Stimulated activated CD8-positive, alpha-beta memory T cell treated with anti-CD3 and anti-CD28 coated beads, Interleukin-12 subunit alpha, Interleukin-12 subunit beta, amount 100 ng/mL, for 24 hours (primary cell): Measurements from ENCODE around the gene ZNF438.

ENCODE experiments used
- DNase-seq: peaks from one replicate; pipeline ENCODE4 v3.0.0-alpha.2; 2020; ENCODE audit errors: extremely low read depth

ZNF438 gene

GRCh38 chr10:31013331-31013730, 18.3 kb downstream of the ZNF438 start:
- no peak for DNase-seq

- no peak for DNase-seq
Observed at GRCh38 chr10:31011665-31012022, 20.0 kb downstream of the ZNF438 start.

- DNase-seq = no peak
Observed at GRCh38 chr10:31011017-31011664, 20.5 kb downstream of the ZNF438 start.

GRCh38 chr10:31010062-31010461, 21.6 kb downstream of the ZNF438 start:
- DNase-seq = no peak

GRCh38 chr10:31005895-31006294, 25.8 kb downstream of the ZNF438 start:
- DNase-seq = no peak

- DNase-seq = no peak
Observed at GRCh38 chr10:31004611-31005193, 27.0 kb downstream of the ZNF438 start.

- no peak for DNase-seq
Observed at GRCh38 chr10:31001740-31002139, 29.9 kb downstream of the ZNF438 start.

GRCh38 chr10:31000867-31001266, 30.8 kb downstream of the ZNF438 start:
- DNase-seq = no peak

- no peak for DNase-seq
Observed at GRCh38 chr10:31000071-31000782, 31.4 kb downstream of the ZNF438 start.

GRCh38 chr10:30999070-30999712, 32.5 kb downstream of the ZNF438 start:
- no peak for DNase-seq

GRCh38 chr10:30997536-30998235, 34.0 kb downstream of the ZNF438 start:
- no peak for DNase-seq

- DNase-seq = no peak
Observed at GRCh38 chr10:30996481-30997005, 35.1 kb downstream of the ZNF438 start.

- DNase-seq = no peak
Observed at GRCh38 chr10:30995081-30995770, 36.4 kb downstream of the ZNF438 start.

- DNase-seq = no peak
Observed at GRCh38 chr10:30993155-30993554, 38.5 kb downstream of the ZNF438 start.

GRCh38 chr10:30992681-30993080, 39.0 kb downstream of the ZNF438 start:
- DNase-seq = no peak

- DNase-seq = no peak
Observed at GRCh38 chr10:30991647-30992011, 40.0 kb downstream of the ZNF438 start.

GRCh38 chr10:30990971-30991646, 40.6 kb downstream of the ZNF438 start:
- no peak for DNase-seq

GRCh38 chr10:30990351-30990750, 41.3 kb downstream of the ZNF438 start:
- no peak for DNase-seq

GRCh38 chr10:30988831-30989435, 42.7 kb downstream of the ZNF438 start:
- no peak for DNase-seq

GRCh38 chr10:30987463-30987862, 44.2 kb downstream of the ZNF438 start:
- DNase-seq = no peak
